Gastrocnemius medialis (tissue), 4 donors: ENCODE results near the gene FNBP1L. TPM values are rescaled to one million over a fixed set of nuclear protein-coding genes. Genes with fewer than 3 reads are reported as not detected.

Experiments used
- ATAC-seq, 2 donors: fragments of 150-250 bp; one replicate each; pipeline ENCODE4 v1.9.1; 2016
- DNase-seq, 2 donors: peaks; one replicate each; pipeline ENCODE4 v3.0.0-alpha.2; 2019
- H3K27ac ChIP-seq, 4 donors: fragments of 200-600 bp; sonication (generic); 1 replicate in 1 of 4; 2 replicates in 3 of 4; pipeline ENCODE4 v1.5.1; 2016 to 2018; ENCODE audit warnings: mild to moderate bottlenecking in 2 of 4, moderate library complexity in 1 of 4
- H3K27me3 ChIP-seq, 3 donors: fragments of 200-600 bp; sonication (generic) in 2 of 3; 1 replicate in 1 of 3; 2 replicates in 2 of 3; pipeline versions ENCODE4 v1.5.1 to v1.6.0; 2016 to 2019; ENCODE audit warnings: mild to moderate bottlenecking in 1 of 3, moderate library complexity in 1 of 3
- H3K36me3 ChIP-seq, 2 donors: fragments of 200-600 bp; sonication (generic) in 1 of 2; one replicate each; pipeline ENCODE4 v1.5.1; 2017 to 2018
- H3K4me1 ChIP-seq, 2 donors: fragments of 200-600 bp; sonication (generic) in 1 of 2; one replicate each; pipeline ENCODE4 v1.5.1; 2016 to 2017; ENCODE audit warnings: mild to moderate bottlenecking in 2 of 2
- H3K4me3 ChIP-seq, 4 donors: fragments of 200-600 bp; sonication (generic) in 3 of 4; 1 replicate in 1 of 4; 2 replicates in 3 of 4; pipeline ENCODE4 v1.5.1; 2016 to 2019; ENCODE audit warnings: mild to moderate bottlenecking in 2 of 4
- H3K9me3 ChIP-seq, 3 donors: fragments of 200-600 bp; sonication (generic) in 2 of 3; 1 replicate in 1 of 3; 2 replicates in 2 of 3; pipeline ENCODE4 v1.5.1; 2016 to 2019
- POLR2A ChIP-seq, 2 donors: fragments of 450-650 bp; IDR thresholded peaks; one replicate each; pipeline ENCODE4 v1.6.1; 2017; ENCODE audit warnings: antibody characterized with exemption in 2 of 2, mild to moderate bottlenecking in 2 of 2, moderate library complexity in 2 of 2
- in situ Hi-C, 4 donors: fragments of 200-750 bp; cut with MboI; loops; one replicate each; pipeline versions ENCODE4 v1.15.0 to v1.8.0; 2017; ENCODE audit warnings: low sequenced_read_pairs in 4 of 4
- intact Hi-C: fragments of 100-400 bp; cut with DNase I; formaldehyde crosslinking; loops from one replicate; pipeline ENCODE4 v1.15.1; 2023; ENCODE audit warnings: low total_unique reads
- total RNA-seq, 4 donors: library from RNA; depleted of rRNA; stranded (reverse); fragments of >200 nt; gene quantifications; one replicate each; pipeline versions ENCODE4 v1.1.0 to v1.2.3, GENCODE V29; 2016
- TF ChIP-seq, protein P1 (sequence below), 5 experiments: fragments of 450-650 bp in 3 of 5; fragments of 200-600 bp in 2 of 5; sonication (generic) in 2 of 5; IDR thresholded peaks in 4 of 5; conservative IDR thresholded peaks in 1 of 5; 1 replicate in 4 of 5; 2 replicates in 1 of 5; pipeline ENCODE4 v1.5.1; 2016 to 2019; ENCODE audit warnings: antibody characterized with exemption in 5 of 5, mild to moderate bottlenecking in 3 of 5, moderate library complexity in 3 of 5

The FNBP1L gene
- total RNA-seq, 4 donors from 2014 or later, result 16.0 to 35.1 (median 17.4) TPM

DNA sequence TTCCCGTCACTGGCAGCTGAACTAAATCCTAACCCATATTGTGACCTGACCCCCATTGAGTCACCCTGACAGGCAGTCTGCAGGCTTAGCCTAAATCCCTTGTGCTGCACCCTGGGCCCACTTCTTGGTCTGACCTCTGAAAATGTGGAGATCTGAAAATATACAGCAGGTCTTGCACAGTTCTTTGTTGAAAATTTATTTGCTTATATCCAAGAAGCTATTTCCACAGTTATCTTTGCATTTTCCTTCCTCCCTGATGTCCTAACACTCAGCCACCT lies 146.6 kb downstream of the FNBP1L start:
- no peak for TF ChIP-seq POLR2A (IDR thresholded peaks at IDR 0.05)
- TF ChIP-seq, protein P1, sequence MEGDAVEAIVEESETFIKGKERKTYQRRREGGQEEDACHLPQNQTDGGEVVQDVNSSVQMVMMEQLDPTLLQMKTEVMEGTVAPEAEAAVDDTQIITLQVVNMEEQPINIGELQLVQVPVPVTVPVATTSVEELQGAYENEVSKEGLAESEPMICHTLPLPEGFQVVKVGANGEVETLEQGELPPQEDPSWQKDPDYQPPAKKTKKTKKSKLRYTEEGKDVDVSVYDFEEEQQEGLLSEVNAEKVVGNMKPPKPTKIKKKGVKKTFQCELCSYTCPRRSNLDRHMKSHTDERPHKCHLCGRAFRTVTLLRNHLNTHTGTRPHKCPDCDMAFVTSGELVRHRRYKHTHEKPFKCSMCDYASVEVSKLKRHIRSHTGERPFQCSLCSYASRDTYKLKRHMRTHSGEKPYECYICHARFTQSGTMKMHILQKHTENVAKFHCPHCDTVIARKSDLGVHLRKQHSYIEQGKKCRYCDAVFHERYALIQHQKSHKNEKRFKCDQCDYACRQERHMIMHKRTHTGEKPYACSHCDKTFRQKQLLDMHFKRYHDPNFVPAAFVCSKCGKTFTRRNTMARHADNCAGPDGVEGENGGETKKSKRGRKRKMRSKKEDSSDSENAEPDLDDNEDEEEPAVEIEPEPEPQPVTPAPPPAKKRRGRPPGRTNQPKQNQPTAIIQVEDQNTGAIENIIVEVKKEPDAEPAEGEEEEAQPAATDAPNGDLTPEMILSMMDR (IDR thresholded peaks at IDR 0.05 in 4 of 5, conservative IDR thresholded peaks at IDR 0.05 in 1 of 5), result no peak
- no peak for ATAC-seq
- no peaks in the 10 kb centered on the region for H3K9me3 ChIP-seq
- no peaks in the 10 kb centered on the region for H3K27me3 ChIP-seq
- no peak overlapping the region for H3K4me3 ChIP-seq
- H3K27ac ChIP-seq, result peak overlapping the region; percentile 84 to 90 (median 87)
- H3K36me3 ChIP-seq, result peaks cover 0 to 8% of the 10 kb centered on the region in 2 donors
- in situ Hi-C loops (no loop called here), intact Hi-C loops (no loop called here)
- no peak for DNase-seq
- H3K4me1 ChIP-seq, result peaks cover 70 to 75% of the 10 kb centered on the region in 2 donors

DNA sequence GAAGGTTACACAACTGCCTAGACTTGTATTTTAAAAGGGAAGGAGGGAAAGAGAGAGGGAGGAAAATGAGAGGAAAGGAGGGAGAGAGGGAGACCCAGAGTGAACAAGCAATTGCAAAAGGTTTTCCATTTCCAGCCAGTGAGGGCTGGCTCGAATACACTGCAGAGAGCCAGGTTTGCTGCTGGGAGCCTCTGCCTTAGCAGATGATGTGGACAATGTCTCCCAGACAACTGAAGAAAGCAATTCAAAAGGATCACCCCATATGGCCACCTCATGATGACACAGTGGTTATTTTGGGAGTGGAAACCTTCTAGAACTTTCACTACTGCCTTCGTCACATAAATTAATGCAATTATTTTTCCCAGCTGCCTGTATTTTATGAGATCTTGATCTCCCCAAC lies 147.3 kb downstream of the FNBP1L start:
- H3K9me3 ChIP-seq, result no peaks in the 10 kb centered on the region
- peaks cover 0 to under 1% of the 10 kb centered on the region in 2 donors for H3K36me3 ChIP-seq
- in situ Hi-C loops, result no loop called here
- H3K4me3 ChIP-seq, result no peak overlapping the region
- peak overlapping the region; percentile 84 to 90 (median 87) for H3K27ac ChIP-seq
- ATAC-seq, result peak in 1 of 2 donors; percentile 25
- peaks cover 77 to 82% of the 10 kb centered on the region in 2 donors for H3K4me1 ChIP-seq
- DNase-seq, result no peak
- TF ChIP-seq POLR2A (IDR thresholded peaks at IDR 0.05), result no peak
- TF ChIP-seq, protein P1 (IDR thresholded peaks at IDR 0.05 in 4 of 5, conservative IDR thresholded peaks at IDR 0.05 in 1 of 5), result no peak
- no peaks in the 10 kb centered on the region for H3K27me3 ChIP-seq
- intact Hi-C loops, result no loop called here

DNA sequence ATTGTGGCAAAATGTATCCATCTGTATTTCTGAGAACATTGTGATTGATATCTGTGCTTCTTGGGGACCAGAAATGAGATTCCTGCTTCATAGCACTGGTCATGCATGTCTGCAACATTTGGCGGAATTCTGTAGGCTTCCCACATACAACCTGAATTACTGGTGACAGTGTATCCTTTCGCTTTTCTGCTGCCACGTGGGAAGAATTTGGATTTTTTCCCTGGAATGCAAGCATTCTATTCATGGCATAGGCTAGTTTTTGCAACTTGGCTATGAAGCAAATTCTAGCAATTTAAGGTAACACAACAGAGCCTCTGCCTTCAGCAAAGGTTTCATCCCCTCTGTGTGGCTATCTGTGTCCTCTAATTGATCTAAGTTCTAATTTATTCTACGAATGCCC lies 147.8 kb downstream of the FNBP1L start:
- in situ Hi-C loops, result no loop called here
- peak overlapping the region; percentile 84 to 90 (median 87) for H3K27ac ChIP-seq
- H3K36me3 ChIP-seq, result no peaks in the 10 kb centered on the region
- H3K4me3 ChIP-seq, result no peak overlapping the region
- no peaks in the 10 kb centered on the region for H3K9me3 ChIP-seq
- TF ChIP-seq POLR2A (IDR thresholded peaks at IDR 0.05), result no peak
- TF ChIP-seq, protein P1 (IDR thresholded peaks at IDR 0.05 in 4 of 5, conservative IDR thresholded peaks at IDR 0.05 in 1 of 5), result no peak
- H3K4me1 ChIP-seq, result peaks cover 82 to 85% of the 10 kb centered on the region in 2 donors
- DNase-seq, result no peak
- intact Hi-C loops, result no loop called here
- ATAC-seq, result no peak
- no peaks in the 10 kb centered on the region for H3K27me3 ChIP-seq

DNA sequence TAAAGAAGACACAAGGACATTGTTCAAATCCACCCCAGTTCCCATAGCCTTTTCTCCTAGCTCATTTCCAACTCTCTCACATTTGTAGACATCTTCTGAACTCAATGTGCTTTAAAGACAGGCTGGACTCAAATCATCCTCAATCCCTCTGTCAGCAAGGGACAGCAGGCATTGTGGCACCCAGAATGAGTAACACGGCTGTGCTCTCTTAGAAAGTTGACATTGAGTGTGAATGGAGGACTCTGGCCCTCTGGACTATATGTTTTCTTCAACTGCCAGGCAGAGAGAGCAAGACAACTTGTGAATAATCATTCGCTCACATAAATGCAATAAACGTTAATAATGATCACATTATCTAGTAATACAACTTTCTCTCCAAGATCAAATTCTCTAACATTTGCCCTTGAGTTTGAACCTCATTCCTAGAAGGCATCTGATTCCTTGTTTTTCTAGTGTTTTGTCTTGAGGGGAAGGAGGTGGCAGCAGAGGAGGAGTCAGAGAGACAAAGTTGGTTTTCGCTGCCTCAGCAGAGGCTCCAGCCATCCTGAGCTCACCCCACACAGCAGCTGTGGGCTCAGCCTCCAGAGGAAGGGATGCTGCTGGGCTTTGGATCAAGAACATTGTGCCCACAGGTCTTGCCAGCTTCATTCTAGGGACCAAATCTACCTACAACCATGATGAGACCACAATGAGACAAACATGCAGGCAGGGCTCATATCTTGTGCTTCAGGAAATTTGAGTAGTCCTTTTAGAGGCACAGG lies 148.6 kb downstream of the FNBP1L start:
- H3K27ac ChIP-seq, result peak overlapping the region; percentile 84 to 90 (median 87)
- peaks cover 83 to 90% of the 10 kb centered on the region in 2 donors for H3K4me1 ChIP-seq

More for the DNA sequence above, 148.6 kb downstream of the FNBP1L start:
- DNase-seq (no peak), ATAC-seq (no peak)
- TF ChIP-seq, protein P1 (IDR thresholded peaks at IDR 0.05 in 4 of 5, conservative IDR thresholded peaks at IDR 0.05 in 1 of 5), result no peak
- TF ChIP-seq POLR2A (IDR thresholded peaks at IDR 0.05), result no peak
- H3K4me3 ChIP-seq, result no peak overlapping the region
- no peaks in the 10 kb centered on the region for H3K36me3 ChIP-seq
- H3K27me3 ChIP-seq, result no peaks in the 10 kb centered on the region
- intact Hi-C loops, result no loop called here
- in situ Hi-C loops, result no loop called here
- no peaks in the 10 kb centered on the region for H3K9me3 ChIP-seq
